Ovary (tissue), 3 donors: ENCODE data around the gene NEK1.

Experiments
- POLR2A ChIP-seq: fragments of 450-650 bp; IDR thresholded peaks from one replicate; pipeline ENCODE4 v1.6.1; 2017; ENCODE audit warnings: antibody characterized with exemption, mild to moderate bottlenecking, moderate library complexity
- TF ChIP-seq, protein P1 (sequence below), 3 donors: fragments of 450-650 bp in 2 of 3; fragments of 200-600 bp in 1 of 3; IDR thresholded peaks; one replicate each; pipeline versions ENCODE4 v1.5.1 to v1.8.0; 2016 to 2022; ENCODE audit warnings: antibody characterized with exemption in 3 of 3, mild to moderate bottlenecking in 1 of 3
- donor health status: DM: no; HTN: no; CAD: no.

DNA sequence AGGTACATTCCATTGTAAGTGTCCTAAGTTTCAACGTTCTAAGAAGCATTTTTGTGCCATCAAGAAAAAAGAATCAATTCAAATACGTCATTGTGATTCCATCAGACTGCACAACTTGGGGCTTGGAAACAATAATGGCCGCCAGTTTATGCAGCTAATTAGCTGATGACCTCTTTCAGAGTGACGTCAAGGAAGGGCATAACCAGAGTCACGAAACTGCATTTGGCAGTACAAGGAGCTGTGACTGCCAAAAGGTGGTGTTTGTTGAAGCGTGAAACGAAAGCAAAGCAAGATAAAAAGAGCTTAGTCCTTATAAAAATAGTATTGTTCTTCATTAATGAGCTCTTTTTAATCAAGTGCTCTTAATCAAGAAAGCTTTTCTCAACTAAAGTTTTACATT, 260.5 kb downstream of the NEK1 start:
- TF ChIP-seq, protein P1, sequence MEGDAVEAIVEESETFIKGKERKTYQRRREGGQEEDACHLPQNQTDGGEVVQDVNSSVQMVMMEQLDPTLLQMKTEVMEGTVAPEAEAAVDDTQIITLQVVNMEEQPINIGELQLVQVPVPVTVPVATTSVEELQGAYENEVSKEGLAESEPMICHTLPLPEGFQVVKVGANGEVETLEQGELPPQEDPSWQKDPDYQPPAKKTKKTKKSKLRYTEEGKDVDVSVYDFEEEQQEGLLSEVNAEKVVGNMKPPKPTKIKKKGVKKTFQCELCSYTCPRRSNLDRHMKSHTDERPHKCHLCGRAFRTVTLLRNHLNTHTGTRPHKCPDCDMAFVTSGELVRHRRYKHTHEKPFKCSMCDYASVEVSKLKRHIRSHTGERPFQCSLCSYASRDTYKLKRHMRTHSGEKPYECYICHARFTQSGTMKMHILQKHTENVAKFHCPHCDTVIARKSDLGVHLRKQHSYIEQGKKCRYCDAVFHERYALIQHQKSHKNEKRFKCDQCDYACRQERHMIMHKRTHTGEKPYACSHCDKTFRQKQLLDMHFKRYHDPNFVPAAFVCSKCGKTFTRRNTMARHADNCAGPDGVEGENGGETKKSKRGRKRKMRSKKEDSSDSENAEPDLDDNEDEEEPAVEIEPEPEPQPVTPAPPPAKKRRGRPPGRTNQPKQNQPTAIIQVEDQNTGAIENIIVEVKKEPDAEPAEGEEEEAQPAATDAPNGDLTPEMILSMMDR (IDR thresholded peaks at IDR 0.05), result no peak
- TF ChIP-seq POLR2A, result no peak
